Right lobe of liver (tissue), 6 donors: ENCODE data around the gene GRIK2. TPM values are rescaled to one million over a fixed set of nuclear protein-coding genes. Genes with fewer than 3 reads are reported as not detected.

ENCODE experiments used
- ATAC-seq, 4 donors: fragments of 200-7000 bp; cut with Tn5 transposase; one replicate each; pipeline ENCODE4 v1.9.1; 2020; ENCODE audit warnings: mild to moderate bottlenecking in 4 of 4, moderate library complexity in 4 of 4
- DNase-seq, 3 donors: peaks; one replicate each; pipeline ENCODE4 v3.0.0-alpha.2; 2020
- H3K27ac ChIP-seq, 3 donors: fragments of 200-600 bp; one replicate each; pipeline ENCODE4 v1.8.0; 2022
- H3K27me3 ChIP-seq, 2 donors: fragments of 200-600 bp; one replicate each; pipeline ENCODE4 v1.8.0; 2022
- H3K36me3 ChIP-seq, 4 donors: fragments of 200-600 bp; sonication (generic) in 1 of 4; one replicate each; pipeline versions ENCODE4 v1.5.1 to v1.8.0; 2017 to 2022; ENCODE audit warnings: control low read depth in 1 of 4
- H3K4me1 ChIP-seq, 4 donors: fragments of 200-600 bp; sonication (generic) in 1 of 4; one replicate each; pipeline versions ENCODE4 v1.5.1 to v1.8.0; 2017 to 2022; ENCODE audit warnings: control low read depth in 1 of 4
- H3K4me3 ChIP-seq, 3 donors: fragments of 200-600 bp; one replicate each; pipeline ENCODE4 v1.8.0; 2022
- H3K9me3 ChIP-seq, 4 donors: fragments of 200-600 bp; sonication (generic) in 1 of 4; one replicate each; pipeline versions ENCODE4 v1.5.1 to v1.8.0; 2017 to 2022; ENCODE audit warnings: control low read depth in 1 of 4
- CTCF ChIP-seq, 4 donors: fragments of 200-600 bp in 3 of 4; fragments of 450-650 bp in 1 of 4; IDR thresholded peaks; one replicate each; pipeline versions ENCODE4 v1.5.1 to v1.8.0; 2016 to 2022; ENCODE audit warnings: antibody characterized with exemption in 4 of 4, mild to moderate bottlenecking in 2 of 4
- POLR2A ChIP-seq: fragments of 450-650 bp; IDR thresholded peaks from one replicate; pipeline ENCODE4 v1.6.1; 2017; ENCODE audit warnings: antibody characterized with exemption, mild to moderate bottlenecking
- WGBS: methylation state at CpG from one replicate; pipeline ENCODE4 v1.1.6; 2018; ENCODE audit warnings: low coverage, low lambda C conversion rate; ENCODE audit not compliant: insufficient coverage; ENCODE audit errors: missing lambda C conversion rate; 5-methylcytosine and 5-hydroxymethylcytosine counted together
- intact Hi-C, 2 donors: fragments of 100-400 bp; cut with DNase I; formaldehyde crosslinking; loops; one replicate each; pipeline versions ENCODE4 v1.11.2 to v1.14.1; 2022
- total RNA-seq, 6 experiments: library from RNA; depleted of rRNA in 2 of 6; stranded (reverse); fragments of >200 nt in 2 of 6; fragmentation: NEBNext Ultra II Directional in 3 of 6; extraction: Animal tissue kit (Norgen Biotek cat#: 25700) in 3 of 6; gene quantifications; one replicate each; pipeline versions ENCODE4 v1.1.0 to v1.2.4, GENCODE V29; 2016 to 2023
- donor health status: DM: no; HTN: yes; CAD: no.
- donor health status: DM: no; HTN: no; CAD: no.
- donor health status: DM: no; HTN: no; CAD: no.
- donor health status: DM: no; HTN: yes; CAD: no.
- donor health status: DM: no; HTN: yes; CAD: no.

GRIK2 gene
- total RNA-seq, 6 experiments from 2014 or later: 0.04 to 0.24 (median 0.09) TPM; not detected in 3

- WGBS: 29% methylated on average over 3 of the region's 3 CpGs
- ATAC-seq: no peak
- intact Hi-C loops: no loop called here
These were observed 92.6 kb downstream of the GRIK2 start for GRCh38 chr6:101486124-101486523.

GRCh38 chr6:101486726-101487125 lies 93.2 kb downstream of the GRIK2 start:
- H3K9me3 ChIP-seq: no peaks in the 10 kb centered on the region
- TF ChIP-seq CTCF (IDR thresholded peaks at IDR 0.05) (no peak), POLR2A (no peak)
- H3K4me1 ChIP-seq: no peaks in the 10 kb centered on the region
- 23% methylated on average over 3 of the region's 3 CpGs for WGBS
- H3K4me3 ChIP-seq: no peak overlapping the region
- intact Hi-C loops: no loop called here
- no peaks in the 10 kb centered on the region for H3K36me3 ChIP-seq
- H3K27me3 ChIP-seq: no peaks in the 10 kb centered on the region
- no peak for ATAC-seq
- DNase-seq: no peak
- H3K27ac ChIP-seq: no peak overlapping the region

More at GRCh38 chr6:101486124-101486523, 92.6 kb downstream of the GRIK2 start:
- DNase-seq: no peak
- H3K4me1 ChIP-seq: no peaks in the 10 kb centered on the region
- TF ChIP-seq CTCF (IDR thresholded peaks at IDR 0.05): no peak
- no peak for TF ChIP-seq POLR2A
- no peaks in the 10 kb centered on the region for H3K36me3 ChIP-seq
- no peak overlapping the region for H3K27ac ChIP-seq
- H3K27me3 ChIP-seq: no peaks in the 10 kb centered on the region
- no peaks in the 10 kb centered on the region for H3K9me3 ChIP-seq
- no peak overlapping the region for H3K4me3 ChIP-seq

- DNase-seq (no peak), ATAC-seq (no peak)
- H3K4me3 ChIP-seq: no peak overlapping the region
- H3K36me3 ChIP-seq: no peaks in the 10 kb centered on the region
- H3K9me3 ChIP-seq: no peaks in the 10 kb centered on the region
- H3K27ac ChIP-seq: no peak overlapping the region
- no peaks in the 10 kb centered on the region for H3K4me1 ChIP-seq
- intact Hi-C loops: no loop called here
- H3K27me3 ChIP-seq: no peaks in the 10 kb centered on the region
- TF ChIP-seq CTCF (IDR thresholded peaks at IDR 0.05): no peak
- TF ChIP-seq POLR2A: no peak
These were observed 95.9 kb downstream of the GRIK2 start for GRCh38 chr6:101489456-101489855.

- WGBS: 61% methylated on average over 3 of the region's 3 CpGs
- Histone ChIP-seq H3K4me1 (no peaks in the 10 kb centered on the region), H3K4me3 (no peak overlapping the region), H3K36me3 (no peaks in the 10 kb centered on the region), H3K27ac (no peak overlapping the region), H3K27me3 (no peaks in the 10 kb centered on the region), H3K9me3 (no peaks in the 10 kb centered on the region)
- intact Hi-C loops: no loop called here
- DNase-seq (no peak), ATAC-seq (no peak)
- TF ChIP-seq CTCF (IDR thresholded peaks at IDR 0.05) (no peak), POLR2A (no peak)
These were observed 97.3 kb downstream of the GRIK2 start for GRCh38 chr6:101490857-101491256.

- 18% methylated on average over 1 of the region's 1 CpG for WGBS
These were observed 109.3 kb downstream of the GRIK2 start for GRCh38 chr6:101502818-101503217.

More at GRCh38 chr6:101502818-101503217, 109.3 kb downstream of the GRIK2 start:
- Histone ChIP-seq H3K27ac (no peak overlapping the region), H3K27me3 (no peaks in the 10 kb centered on the region), H3K36me3 (no peaks in the 10 kb centered on the region), H3K9me3 (no peaks in the 10 kb centered on the region), H3K4me1 (no peaks in the 10 kb centered on the region), H3K4me3 (no peak overlapping the region)
- DNase-seq (no peak), ATAC-seq (no peak)
- intact Hi-C loops: no loop called here
- TF ChIP-seq POLR2A (no peak), CTCF (IDR thresholded peaks at IDR 0.05) (no peak)
